B cell (primary cell): ENCODE results near the gene C2CD2L.
A peak's percentile ranks its signal among the peaks of the same experiment; 100 is the strongest.

Experiments
- EZH2 ChIP-seq: IDR thresholded peaks from 2 replicates; pipeline ENCODE4 v1.6.1; 2012; ENCODE audit warnings: borderline replicate concordance, low read depth, mild to moderate bottlenecking, moderate library complexity, low read length; ENCODE audit not compliant: insufficient read depth, poor library complexity, severe bottlenecking
- TF ChIP-seq, protein P1 (sequence below): fragments of 200-600 bp; IDR thresholded peaks from one replicate; pipeline ENCODE4 v1.8.0; 2022; ENCODE audit warnings: antibody characterized with exemption, mild to moderate bottlenecking

DNA sequence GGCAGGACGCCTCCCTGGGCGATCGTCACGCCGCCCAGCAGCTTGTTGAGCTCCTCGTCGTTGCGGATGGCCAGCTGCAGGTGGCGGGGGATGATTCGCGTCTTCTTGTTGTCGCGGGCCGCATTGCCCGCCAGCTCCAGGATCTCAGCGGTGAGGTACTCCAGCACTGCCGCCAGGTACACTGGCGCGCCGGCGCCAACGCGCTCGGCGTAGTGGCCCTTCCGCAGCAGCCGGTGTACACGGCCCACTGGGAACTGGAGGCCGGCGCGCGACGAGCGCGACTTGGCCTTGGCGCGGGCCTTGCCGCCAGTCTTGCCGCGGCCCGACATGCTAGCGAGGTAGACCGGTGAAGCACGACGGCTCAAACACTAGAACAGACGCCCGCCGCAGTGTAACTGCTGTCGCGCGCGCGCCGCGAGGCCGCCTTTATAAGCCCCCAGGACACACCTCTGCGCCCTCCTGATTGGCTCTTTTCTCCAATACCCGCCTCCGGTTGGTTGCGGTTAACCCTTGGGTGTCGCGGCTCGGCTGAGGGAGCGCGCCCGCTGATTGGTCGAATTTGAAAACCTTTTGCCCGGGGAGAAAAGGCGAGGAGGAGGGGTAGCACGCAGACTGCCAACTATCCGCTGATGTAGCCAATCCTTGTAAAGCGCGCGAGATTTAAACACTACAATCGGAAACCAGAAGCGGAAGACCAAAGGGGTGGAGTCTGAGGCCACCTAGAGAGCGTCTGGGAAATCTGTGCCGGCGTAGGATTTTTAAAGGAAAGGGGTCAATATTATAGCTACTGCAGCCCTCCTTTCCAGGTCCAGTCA lies 11.9 kb upstream of the C2CD2L start:
- TF ChIP-seq, protein P1, sequence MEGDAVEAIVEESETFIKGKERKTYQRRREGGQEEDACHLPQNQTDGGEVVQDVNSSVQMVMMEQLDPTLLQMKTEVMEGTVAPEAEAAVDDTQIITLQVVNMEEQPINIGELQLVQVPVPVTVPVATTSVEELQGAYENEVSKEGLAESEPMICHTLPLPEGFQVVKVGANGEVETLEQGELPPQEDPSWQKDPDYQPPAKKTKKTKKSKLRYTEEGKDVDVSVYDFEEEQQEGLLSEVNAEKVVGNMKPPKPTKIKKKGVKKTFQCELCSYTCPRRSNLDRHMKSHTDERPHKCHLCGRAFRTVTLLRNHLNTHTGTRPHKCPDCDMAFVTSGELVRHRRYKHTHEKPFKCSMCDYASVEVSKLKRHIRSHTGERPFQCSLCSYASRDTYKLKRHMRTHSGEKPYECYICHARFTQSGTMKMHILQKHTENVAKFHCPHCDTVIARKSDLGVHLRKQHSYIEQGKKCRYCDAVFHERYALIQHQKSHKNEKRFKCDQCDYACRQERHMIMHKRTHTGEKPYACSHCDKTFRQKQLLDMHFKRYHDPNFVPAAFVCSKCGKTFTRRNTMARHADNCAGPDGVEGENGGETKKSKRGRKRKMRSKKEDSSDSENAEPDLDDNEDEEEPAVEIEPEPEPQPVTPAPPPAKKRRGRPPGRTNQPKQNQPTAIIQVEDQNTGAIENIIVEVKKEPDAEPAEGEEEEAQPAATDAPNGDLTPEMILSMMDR = peak; percentile 9
- no peak for TF ChIP-seq EZH2
